HG02623 (cell line): ENCODE data around the gene NUTM2E.
"Not testable (repeated sequence)": the region's sequence is repeated elsewhere in the genome, so short reads cannot be mapped to it uniquely, and the experiment has no call there.

ENCODE experiments used
- ATAC-seq: cut with Tn5 transposase; IDR thresholded peaks from one replicate; pipeline ENCODE4 v1.9.1; 2021; ENCODE audit warnings: moderate library complexity; ENCODE audit not compliant: unreplicated experiment

The NUTM2E gene, protein sequence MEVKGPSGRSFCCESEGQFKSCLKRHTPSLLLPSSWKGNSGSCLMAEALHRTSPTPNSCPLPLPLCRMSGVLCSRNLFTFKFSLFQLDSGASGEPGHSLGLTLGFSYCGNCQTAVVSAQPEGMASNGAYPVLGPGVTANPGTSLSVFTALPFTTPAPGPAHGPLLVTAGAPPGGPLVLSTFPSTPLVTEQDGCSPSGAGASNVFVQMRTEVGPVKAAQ (N-terminal part only)

GRCh38 chr10:79826496-79827215, at the start of gene NUTM2E:
NUTM2E (plus strand) TSS chr10:79826739; CDS start chr10:79841741, 15,002 bp downstream.
- peak; percentile 92 for ATAC-seq

GRCh38 chr10:79777997-79778396, 48.5 kb upstream of the NUTM2E start:
- not testable (repeated sequence) for ATAC-seq

GRCh38 chr10:79779310-79779938, 47.1 kb upstream of the NUTM2E start:
- ATAC-seq: peak; percentile 90

DNA sequence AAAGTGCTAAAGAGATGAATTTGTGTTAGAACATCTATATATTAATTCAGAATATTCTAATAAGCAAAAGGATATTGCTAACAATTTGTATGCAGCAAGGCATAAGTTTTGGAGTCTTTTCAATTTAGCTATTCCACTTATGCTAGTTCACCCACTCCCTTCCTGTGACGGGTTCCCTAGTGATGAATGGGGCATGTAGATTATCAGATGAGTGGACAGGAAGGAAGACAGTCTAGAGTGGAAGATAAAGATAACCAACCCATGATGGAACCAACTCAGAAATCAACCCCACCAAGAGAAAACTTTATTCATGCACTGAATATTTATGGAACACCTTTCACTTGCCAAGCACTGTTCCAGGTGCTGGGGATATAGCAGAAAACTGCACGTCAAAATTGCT, 46.5 kb upstream of the NUTM2E start:
- not testable (repeated sequence) for ATAC-seq

DNA sequence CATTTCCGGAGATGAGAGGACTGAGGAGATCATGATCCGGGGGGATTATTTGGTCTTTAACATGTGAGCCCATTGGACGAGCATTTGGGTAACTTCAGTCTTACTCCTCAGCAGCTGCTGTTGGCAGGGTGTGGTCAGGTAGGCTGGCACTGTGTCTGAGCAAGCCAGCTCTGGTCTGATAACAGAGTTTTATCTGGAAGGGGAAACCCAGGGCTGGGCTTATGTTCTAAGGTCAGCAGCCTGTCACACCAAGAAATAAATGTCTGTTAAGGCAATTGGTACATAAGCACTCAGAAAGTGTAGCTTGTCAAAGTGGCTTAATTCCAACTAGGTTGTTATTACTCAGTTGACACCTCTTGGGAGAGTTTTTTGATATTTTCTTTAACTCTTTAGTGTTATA, 45.0 kb upstream of the NUTM2E start:
- not testable (repeated sequence) for ATAC-seq

DNA sequence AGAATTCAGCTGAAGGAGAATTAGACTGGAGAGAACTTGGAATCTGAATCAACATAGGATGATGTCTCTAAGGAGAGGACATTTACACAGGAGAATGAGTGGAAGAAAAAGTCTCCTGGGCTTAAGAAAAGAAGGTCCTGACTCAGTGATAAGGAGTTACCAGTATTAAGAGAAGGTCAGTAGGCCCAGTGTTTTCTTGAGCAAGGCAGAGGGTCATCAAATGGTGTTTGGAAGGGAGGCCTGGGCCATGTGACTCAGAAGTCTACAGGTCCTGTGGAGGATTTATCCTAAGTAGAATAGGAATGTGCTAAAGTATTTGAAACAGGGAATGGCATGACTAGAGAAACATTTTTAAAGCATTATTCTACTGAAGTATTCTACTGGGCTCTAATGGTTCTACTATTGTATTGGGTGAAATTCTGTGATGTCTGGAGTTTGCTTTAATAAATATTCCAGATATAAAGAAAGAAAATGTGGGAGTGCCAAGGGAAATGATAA, 39.0 kb upstream of the NUTM2E start:
- not testable (repeated sequence) for ATAC-seq

DNA sequence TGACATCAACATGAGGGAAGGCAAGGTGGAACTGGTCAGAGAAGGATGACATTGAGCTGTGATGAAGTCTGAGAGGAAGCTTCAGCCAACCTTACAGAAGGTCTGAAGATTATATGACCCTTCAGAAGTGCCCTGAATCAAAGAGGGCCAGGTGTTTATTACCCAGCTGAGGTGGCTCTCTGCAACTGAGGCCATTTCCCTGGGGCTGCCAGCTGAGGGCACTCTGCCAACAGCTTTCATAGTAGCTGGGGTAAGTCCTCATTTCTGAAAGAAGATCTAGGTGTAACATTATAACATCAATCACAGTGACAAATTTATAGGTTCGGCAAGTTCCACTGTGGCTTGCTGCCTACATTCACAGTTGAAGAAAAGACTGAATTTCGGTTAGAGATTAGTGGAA, 37.2 kb upstream of the NUTM2E start:
- ATAC-seq: not testable (repeated sequence)

- not testable (repeated sequence) for ATAC-seq
Observed at GRCh38 chr10:79791906-79792517, 34.5 kb upstream of the NUTM2E start.

DNA sequence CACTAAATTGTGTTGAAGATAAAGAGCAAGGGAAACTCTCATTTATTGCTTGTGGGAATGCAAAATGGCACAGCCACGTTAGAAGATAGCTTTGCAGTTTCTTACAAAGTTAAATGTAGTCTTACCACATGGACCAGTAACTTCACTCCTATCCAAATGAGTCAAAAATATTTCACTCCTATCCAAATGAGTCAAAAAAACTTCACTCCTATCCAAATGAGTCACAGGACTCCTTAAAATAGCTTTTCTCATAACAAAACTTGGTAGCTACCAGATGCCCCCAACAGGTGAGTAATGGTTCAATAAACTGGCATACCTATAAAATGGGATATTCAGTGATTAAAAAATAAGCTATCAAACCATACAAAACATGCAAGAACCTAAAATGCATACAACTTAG, 27.2 kb upstream of the NUTM2E start:
- ATAC-seq: not testable (repeated sequence)

DNA sequence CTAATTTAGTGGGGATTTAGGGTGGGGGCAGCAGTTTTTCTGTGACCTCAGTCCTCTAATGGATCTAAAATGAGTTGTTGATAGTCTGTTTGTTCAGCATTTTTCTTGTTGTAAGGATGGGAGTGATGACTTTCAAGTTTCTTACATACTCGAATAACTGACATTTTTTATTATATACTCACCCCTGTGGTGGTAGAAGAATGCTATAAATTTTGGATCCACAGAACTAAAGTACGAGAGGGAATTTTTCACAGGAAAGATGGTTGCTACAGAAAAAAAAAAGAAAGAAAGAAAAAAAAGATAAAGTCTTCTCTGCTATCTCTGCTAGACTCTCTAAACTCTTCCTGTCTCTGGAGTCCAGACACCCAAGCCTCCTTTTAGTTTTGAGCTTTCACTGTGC, 20.7 kb upstream of the NUTM2E start:
- ATAC-seq: not testable (repeated sequence)

DNA sequence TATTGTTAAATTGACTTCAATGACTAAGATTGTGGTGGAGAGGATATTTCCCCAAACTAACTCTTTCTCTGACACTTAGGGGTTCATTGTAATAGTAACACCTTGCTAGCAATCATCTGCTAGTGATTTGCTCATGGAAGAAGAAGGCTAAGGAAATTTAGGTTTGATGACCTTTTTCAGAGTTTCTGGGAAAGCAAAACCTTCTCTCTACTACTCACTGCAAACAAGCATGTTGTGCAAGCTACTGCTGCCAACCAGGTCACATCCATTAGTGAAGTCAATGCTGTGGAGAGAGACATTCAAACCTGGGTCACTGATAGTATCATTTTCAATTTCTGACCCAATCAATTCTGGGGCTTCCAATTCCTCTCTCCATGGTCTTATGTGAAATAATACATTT, 14.6 kb upstream of the NUTM2E start:
- not testable (repeated sequence) for ATAC-seq

GRCh38 chr10:79816290-79816689, 10.2 kb upstream of the NUTM2E start:
- ATAC-seq: not testable (repeated sequence)

GRCh38 chr10:79823387-79823786, 3.2 kb upstream of the NUTM2E start:
- ATAC-seq: not testable (repeated sequence)

DNA sequence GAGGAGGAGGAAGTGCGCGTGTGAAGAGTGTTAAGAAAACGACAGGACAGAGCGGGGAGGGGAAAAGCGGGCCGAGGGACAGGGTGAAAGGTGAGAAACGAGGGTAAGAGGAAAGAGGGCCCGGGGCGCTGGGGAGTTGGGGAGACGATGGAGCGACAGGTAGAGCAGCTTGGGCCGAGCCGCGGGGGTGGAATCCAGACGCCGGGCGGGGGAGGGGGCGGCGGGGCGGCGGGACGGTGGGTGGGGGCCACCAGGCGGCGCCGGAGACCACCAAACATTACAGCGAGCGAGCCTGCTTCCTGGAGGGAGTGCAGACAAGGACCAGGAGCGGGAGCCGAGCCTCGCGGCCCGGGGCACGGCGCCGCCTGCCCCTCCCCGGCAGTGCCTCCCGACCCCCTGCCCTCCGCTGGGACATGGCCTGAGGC, 940 bp upstream of the NUTM2E start:
- ATAC-seq: peak; percentile 16

DNA sequence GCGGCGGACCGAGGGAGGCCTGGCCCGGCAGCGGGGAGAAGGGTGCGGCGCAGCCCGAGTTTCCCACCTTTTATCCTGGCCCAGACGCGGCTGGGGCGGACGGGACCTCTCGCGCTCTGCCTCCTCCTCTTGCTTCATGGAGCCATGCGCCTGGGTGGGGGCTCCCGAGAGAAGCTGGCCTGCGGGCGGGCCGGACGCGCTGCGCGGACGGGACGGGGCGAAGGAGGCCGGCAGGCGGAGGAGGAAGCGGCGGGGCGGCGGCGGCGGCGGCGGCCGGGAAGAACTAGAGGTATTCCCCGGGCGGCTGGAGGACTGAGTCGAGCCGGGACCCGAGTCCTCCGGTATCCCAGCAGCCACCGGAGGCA, 426 bp upstream of the NUTM2E start:
- ATAC-seq: not testable (repeated sequence)

- ATAC-seq: not testable (repeated sequence)
Observed at GRCh38 chr10:79833833-79834232, 7.3 kb downstream of the NUTM2E start.

DNA sequence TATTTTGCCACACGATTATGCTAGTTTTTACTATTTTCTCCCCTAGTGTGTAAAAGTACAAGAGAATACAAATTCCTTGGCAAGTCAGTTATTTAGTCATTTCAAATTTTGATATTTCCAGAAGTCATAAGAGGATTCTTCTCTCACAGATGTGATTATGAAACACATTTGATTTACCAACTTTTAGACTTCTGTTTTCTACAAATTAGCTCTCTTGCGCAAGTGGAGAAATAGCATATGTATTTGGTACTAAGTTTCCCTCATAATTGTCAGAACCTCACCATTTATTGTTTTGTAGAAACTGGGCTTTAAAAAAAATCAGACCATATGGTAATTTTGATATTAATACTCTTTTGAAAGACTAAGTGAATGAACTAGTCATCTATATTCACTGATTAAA, 9.4 kb downstream of the NUTM2E start:
- not testable (repeated sequence) for ATAC-seq

DNA sequence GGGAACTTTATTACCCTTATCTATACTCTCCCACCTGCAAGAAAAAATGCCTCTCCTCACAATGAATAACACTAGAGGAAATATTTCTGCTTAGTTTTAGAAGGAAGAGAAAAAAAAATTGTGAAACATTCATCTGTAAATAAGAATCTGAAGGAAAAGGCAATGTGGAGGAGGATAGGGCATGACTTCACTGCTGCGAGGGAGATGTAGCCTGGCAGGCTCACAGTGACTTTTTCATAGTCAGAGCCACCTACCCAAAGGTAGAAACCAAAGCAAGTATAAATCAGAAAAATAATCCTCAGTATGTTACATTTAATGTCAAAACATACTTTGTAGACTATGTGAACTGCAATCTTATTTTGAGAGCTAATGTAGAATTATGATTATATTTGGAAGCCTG, 10.4 kb downstream of the NUTM2E start:
- ATAC-seq: not testable (repeated sequence)

DNA sequence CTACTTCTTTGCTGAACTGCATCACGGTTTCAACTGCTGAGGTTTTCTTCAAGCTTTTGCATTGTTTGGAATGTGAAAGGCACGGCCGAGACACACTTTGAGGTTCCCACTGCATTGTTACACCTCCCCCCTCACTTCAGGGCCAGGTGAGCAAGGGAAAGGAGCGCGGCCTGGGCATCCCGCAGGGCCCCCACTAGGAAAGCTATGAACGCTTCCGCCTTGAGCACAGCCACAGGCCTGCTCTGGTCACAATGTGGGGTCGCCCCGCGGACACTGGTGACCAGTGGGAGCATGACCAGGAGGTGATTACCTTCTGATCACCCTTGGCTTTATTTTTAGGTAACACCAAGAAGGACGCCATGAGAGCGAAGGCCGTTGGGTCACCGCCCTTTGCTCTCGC, 11.9 kb downstream of the NUTM2E start:
- ATAC-seq: not testable (repeated sequence)

DNA sequence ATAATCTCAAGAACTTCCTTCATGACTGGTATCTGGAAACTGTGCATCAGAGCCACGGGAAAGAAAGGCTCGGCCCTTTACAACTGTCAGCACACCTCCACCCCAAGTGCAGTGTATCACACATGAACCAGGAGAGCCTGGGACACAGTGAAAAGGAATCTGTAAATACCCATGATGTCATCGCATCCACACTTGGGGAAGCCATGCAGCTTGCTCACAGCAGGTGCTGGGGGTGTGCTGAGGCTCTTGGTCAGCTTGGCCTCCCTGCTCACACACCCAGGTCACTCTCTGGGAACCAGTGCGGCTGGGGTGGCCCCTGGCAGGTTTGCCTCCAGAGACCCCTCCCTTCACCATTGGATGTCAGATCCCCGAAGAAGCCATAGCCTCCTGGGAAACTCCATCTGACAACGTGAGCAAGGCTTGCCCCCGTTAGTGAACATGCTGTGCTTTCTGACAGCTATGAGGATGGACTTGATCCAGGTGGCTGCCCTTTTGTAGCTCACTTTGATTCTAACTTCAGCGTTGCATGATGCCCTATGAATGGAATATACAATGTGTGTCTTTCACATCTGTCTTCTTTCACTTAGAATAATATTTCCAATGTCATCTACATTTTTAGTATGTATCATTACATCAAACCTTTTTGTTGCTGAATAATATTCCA, 26.8 kb downstream of the NUTM2E start:
- ATAC-seq: not testable (repeated sequence)

DNA sequence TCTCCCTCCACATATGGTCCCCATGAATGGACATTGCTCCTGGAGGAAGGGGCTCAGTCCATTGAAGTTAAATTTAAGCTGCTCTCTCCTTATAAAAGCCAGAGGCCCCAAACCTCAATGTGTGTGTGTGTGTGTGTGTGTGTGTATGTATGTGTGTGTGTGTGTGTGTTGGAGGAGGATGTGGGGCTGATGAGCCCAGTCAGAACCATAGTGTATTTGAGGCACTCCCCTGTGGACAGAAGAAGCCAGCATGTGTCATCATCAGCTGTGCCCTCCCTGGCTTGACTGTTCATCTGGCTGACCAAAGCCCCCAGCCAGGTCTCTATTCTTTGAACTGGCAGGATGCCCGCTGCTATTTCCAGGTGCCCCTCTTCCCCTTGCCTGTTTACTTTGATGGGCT, 35.7 kb downstream of the NUTM2E start:
- ATAC-seq: not testable (repeated sequence)
